OCI-LY7 (cell line): Measurements from ENCODE around the gene DLEC1. TPM values are rescaled to one million over a fixed set of nuclear protein-coding genes. Genes with fewer than 3 reads are reported as not detected.

Experiments
- BruUV-seq: library from RNA; stranded (reverse); fragments of 400-500 nt; replicated peaks from 2 replicates; lab custom pipeline; 2021; lab: Mats Ljungman, UMichigan
- CTCF ChIA-PET: fragments of 300-600 bp; sonication (Branson Sonifier 250); formaldehyde crosslinking; loops from one replicate; lab custom pipeline; 2022; ENCODE audit warnings: antibody characterized with exemption; ENCODE audit not compliant: unreplicated experiment; lab: Charles Lee
- POLR2A ChIA-PET: fragments of 300-600 bp; sonication (Branson Sonifier 250); formaldehyde crosslinking; loops from one replicate; lab custom pipeline; 2022; ENCODE audit warnings: antibody characterized with exemption; lab: Charles Lee
- DNase-seq: peaks from one replicate; pipeline ENCODE4 v3.0.0-alpha.2; 2015; ENCODE audit warnings: low spot score
- H2AFZ ChIP-seq: fragments of 200-600 bp; sonication (generic), shearing (Covaris generic); 2 replicates; pipeline ENCODE4 v1.6.1; 2014; ENCODE audit warnings: mild to moderate bottlenecking, antibody characterized with exemption, low read length, moderate library complexity
- H3K27ac ChIP-seq: fragments of 200-600 bp; sonication (generic); 2 replicates; pipeline ENCODE4 v1.5.1; 2014; ENCODE audit warnings: mixed run types, low read depth, mild to moderate bottlenecking, moderate library complexity, low read length, inconsistent platforms; ENCODE audit not compliant: poor library complexity, severe bottlenecking
- H3K36me3 ChIP-seq: fragments of 200-600 bp; sonication (generic); 2 replicates; pipeline ENCODE4 v1.6.1; 2014; ENCODE audit warnings: mild to moderate bottlenecking, antibody characterized with exemption, low read length, moderate library complexity, mixed read lengths; ENCODE audit not compliant: insufficient read depth
- H3K4me1 ChIP-seq: fragments of 200-600 bp; sonication (generic); 2 replicates; pipeline ENCODE4 v1.5.1; 2014; ENCODE audit warnings: mild to moderate bottlenecking, low read length; ENCODE audit not compliant: insufficient read depth, poor library complexity, severe bottlenecking
- H3K4me2 ChIP-seq: fragments of 200-600 bp; sonication (generic); 2 replicates; pipeline ENCODE4 v1.6.1; 2014; ENCODE audit warnings: mild to moderate bottlenecking, low read length
- H3K4me3 ChIP-seq: fragments of 200-600 bp; sonication (generic); 2 replicates; pipeline ENCODE4 v1.5.1; 2014; ENCODE audit warnings: mild to moderate bottlenecking, low read depth, low read length; ENCODE audit not compliant: poor library complexity, severe bottlenecking
- H3K79me2 ChIP-seq: fragments of 200-600 bp; sonication (generic); 2 replicates; pipeline ENCODE4 v1.6.1; 2016; ENCODE audit warnings: low read depth, mild to moderate bottlenecking, low read length, moderate library complexity, mixed read lengths; ENCODE audit not compliant: insufficient read depth
- H3K9me2 ChIP-seq: fragments of 200-600 bp; sonication (generic); 2 replicates; pipeline ENCODE4 v1.6.1; 2016; ENCODE audit warnings: mild to moderate bottlenecking, low read length, mixed read lengths; ENCODE audit not compliant: insufficient read depth
- H3K9me3 ChIP-seq: fragments of 200-600 bp; sonication (generic); 2 replicates; pipeline ENCODE4 v1.6.1; 2014; ENCODE audit warnings: mild to moderate bottlenecking, mixed run types, low read length, mixed read lengths
- H4K20me1 ChIP-seq: fragments of 200-600 bp; sonication (generic); 2 replicates; pipeline ENCODE4 v1.6.1; 2014; ENCODE audit warnings: mild to moderate bottlenecking, antibody characterized with exemption, low read length, moderate library complexity, mixed read lengths; ENCODE audit not compliant: insufficient read depth
- CTCF ChIP-seq: fragments of 200-600 bp; sonication (generic); conservative IDR thresholded peaks from 2 replicates; pipeline ENCODE4 v1.5.1; 2014; ENCODE audit warnings: mild to moderate bottlenecking, antibody characterized with exemption, low read length, moderate library complexity, mixed read lengths
- EZH2phosphoT487 ChIP-seq: fragments of 200-600 bp; sonication (generic); IDR thresholded peaks from 2 replicates; pipeline ENCODE4 v1.6.1; 2018; ENCODE audit warnings: low read depth, borderline replicate concordance, mild to moderate bottlenecking, mixed run types, antibody characterized with exemption, low read length, moderate library complexity, mixed read lengths
- intact Hi-C: fragments of 100-400 bp; cut with micrococcal nuclease; formaldehyde crosslinking; loops from one replicate; pipeline ENCODE4 v1.10.0; 2022; ENCODE audit not compliant: unreplicated experiment
- total RNA-seq, 2 experiments: library from RNA; depleted of rRNA in 1 of 2; stranded (reverse); fragments of >200 nt in 1 of 2; shearing (Covaris generic) in 1 of 2; gene quantifications; 2 replicates each; pipeline ENCODE4 v1.2.3, GENCODE V29; 2014 to 2022

Gene DLEC1
- total RNA-seq, 2 experiments from 2014 or later = 0.13 TPM; not detected in 1

- TF ChIP-seq CTCF = no peak
- TF ChIP-seq EZH2phosphoT487 = no peak
- Histone ChIP-seq H3K4me2 (peak overlapping the region; percentile 84), H3K4me3 (peak overlapping the region; percentile 78), H3K9me3 (no peaks in the 10 kb centered on the region), H3K4me1 (peaks cover 43% of the 10 kb centered on the region), H3K27ac (no peak overlapping the region), H3K79me2 (peaks cover 9% of the 10 kb centered on the region; the same call in 1 of the 2 replicates), H4K20me1 (no peaks in the 10 kb centered on the region), H2AFZ (no peak overlapping the region; the same call in 1 of the 2 replicates), H3K36me3 (peaks cover 38% of the 10 kb centered on the region; the same call in 1 of the 2 replicates), H3K9me2 (no peaks in the 10 kb centered on the region)
- POLR2A ChIA-PET = no interaction called here
- no peak for DNase-seq
- CTCF ChIA-PET = interaction anchor here (0.9 to 1.1 kb wide), 3 partner anchors 27 to 50 kb away, joined by 3 to 4 read pairs (median 3); no protein-coding TSS in a partner anchor
- no TSS peak for BruUV-seq
- intact Hi-C loops = no loop called here
Measured at GRCh38 chr3:37995652-37996641, 43.1 kb upstream of the DLEC1 start.

GRCh38 chr3:37996785-37997301, 42.2 kb upstream of the DLEC1 start:
- no TSS peak for BruUV-seq
- no peaks in the 10 kb centered on the region for H3K9me2 ChIP-seq
- peak; percentile 84 for DNase-seq
- H3K9me3 ChIP-seq = no peaks in the 10 kb centered on the region
- peaks cover 44% of the 10 kb centered on the region; the same call in 1 of the 2 replicates for H3K36me3 ChIP-seq
- peaks cover 9% of the 10 kb centered on the region; the same call in 1 of the 2 replicates for H3K79me2 ChIP-seq
- H3K27ac ChIP-seq = no peak overlapping the region
- ChIA-PET CTCF (interaction anchor here (0.9 to 1.1 kb wide), 3 partner anchors 27 to 51 kb away, joined by 3 to 4 read pairs (median 3); no protein-coding TSS in a partner anchor), POLR2A (no interaction called here)
- intact Hi-C loops = no loop called here
- no peak overlapping the region for H3K4me3 ChIP-seq
- H4K20me1 ChIP-seq = no peaks in the 10 kb centered on the region
- peak overlapping the region; percentile 13; the same call in 1 of the 2 replicates for H2AFZ ChIP-seq
- TF ChIP-seq EZH2phosphoT487 = no peak
- TF ChIP-seq CTCF = peak; percentile 89
- peaks cover 43% of the 10 kb centered on the region for H3K4me1 ChIP-seq
- no peak overlapping the region for H3K4me2 ChIP-seq
